Adrenal gland (tissue), 19 donors: ENCODE measurements around the gene CGN. TPM values are rescaled to one million over a fixed set of nuclear protein-coding genes. Genes with fewer than 3 reads are reported as not detected.

Experiments used
- DNase-seq, 7 donors: peaks; one replicate each; pipeline ENCODE4 v3.0.0-alpha.2; 2019 to 2020
- H3K27ac ChIP-seq, 5 donors: fragments of 200-600 bp; sonication (generic) in 4 of 5; 1 replicate in 3 of 5; 2 replicates in 2 of 5; pipeline versions ENCODE4 v1.5.1 to v1.8.0; 2016 to 2020; ENCODE audit warnings: mild to moderate bottlenecking in 1 of 5
- H3K27me3 ChIP-seq: fragments of 200-600 bp; 2 replicates; pipeline ENCODE4 v1.8.0; 2021
- H3K36me3 ChIP-seq, 2 donors: fragments of 200-600 bp; replicated peaks in 1 of 2; 1 replicate in 1 of 2; 2 replicates in 1 of 2; pipeline versions ENCODE4 v1.5.1 to v1.8.0; 2018 to 2022
- H3K4me1 ChIP-seq, 2 donors: fragments of 200-600 bp; replicated peaks in 1 of 2; 1 replicate in 1 of 2; 2 replicates in 1 of 2; pipeline versions ENCODE4 v1.5.1 to v1.8.0; 2018 to 2021
- H3K4me3 ChIP-seq, 4 donors: fragments of 200-600 bp; sonication (generic) in 3 of 4; one replicate each; pipeline ENCODE4 v1.5.1; 2016 to 2018
- H3K9me3 ChIP-seq, 3 donors: fragments of 200-600 bp; sonication (generic) in 1 of 3; replicated peaks in 1 of 3; 1 replicate in 2 of 3; 2 replicates in 1 of 3; pipeline versions ENCODE4 v1.5.1 to v1.8.0; 2016 to 2021
- CTCF ChIP-seq, 6 experiments: fragments of 450-650 bp in 4 of 6; fragments of 200-600 bp in 2 of 6; sonication (generic) in 1 of 6; IDR thresholded peaks; 1 replicate in 5 of 6; 2 replicates in 1 of 6; pipeline versions ENCODE4 v1.5.1 to v1.8.0; 2016 to 2021; ENCODE audit warnings: antibody characterized with exemption in 6 of 6, mild to moderate bottlenecking in 2 of 6, moderate library complexity in 1 of 6
- POLR2A ChIP-seq, 2 donors: fragments of 450-650 bp; IDR thresholded peaks; one replicate each; pipeline ENCODE4 v1.6.1; 2017; ENCODE audit warnings: antibody characterized with exemption in 2 of 2, mild to moderate bottlenecking in 2 of 2, moderate library complexity in 1 of 2
- WGBS, 4 donors: extraction: QIAGEN DNeasy Blood & Tissue Kit in 2 of 4; methylation state at CpG; one replicate each; pipeline versions ENCODE4 v1.1.5 to v1.1.7; 2013 to 2017; 5-methylcytosine and 5-hydroxymethylcytosine counted together
- intact Hi-C, 2 donors: fragments of 100-400 bp; cut with DNase I; formaldehyde crosslinking; loops; one replicate each; pipeline versions ENCODE4 v1.14.1 to v1.15.0; 2022 to 2023
- long read RNA-seq, 10 donors: library from polyadenylated mRNA in 3 of 10; unstranded in 2 of 10; stranded (forward) in 1 of 10; transcript quantifications; one replicate each; pipeline ENCODE4 v2.0.0 and lab custom pipeline, GENCODE V29; 2021 to 2026
- polyA plus RNA-seq, 3 donors: library from polyadenylated mRNA; stranded (reverse); fragments of 200-250 nt in 2 of 3; fragments of 350-450 nt in 1 of 3; fragmentation: Illumina TruSeq in 1 of 3; extraction: RNeasy Lipid Tissue Mini Kit (QIAGEN cat#74804) in 1 of 3; gene quantifications; one replicate each; pipeline ENCODE4 v1.2.3, GENCODE V29; 2013 to 2014
- total RNA-seq, 9 donors: library from RNA; depleted of rRNA in 4 of 9; stranded (reverse); fragments of >200 nt in 4 of 9; fragments of 120-200 nt in 1 of 9; fragmentation: NEBNext Ultra II Directional in 1 of 9; extraction: Animal tissue kit (Norgen Biotek cat#: 25700) in 1 of 9; gene quantifications; one replicate each; pipeline versions ENCODE4 v1.1.0 to v1.2.4, GENCODE V29; 2013 to 2023
- donor health status: healthy with polysubstance abuse.
- donor health status: Bipolar disorder and iron deficiency.
- donor health status: DM: yes; HTN: yes; CAD: no.
- donor health status: DM: no; HTN: no; CAD: no.
- donor health status: DM: no; HTN: no; CAD: no.
- donor health status: DM: yes; HTN: yes; CAD: no.

Gene CGN
- total RNA-seq = 1 to 10 TPM in 3 of 9 donors, under 1 TPM in 6; 0.06 to 5.8 (median 0.78) TPM
- 1 to 10 TPM in 1 of 3 donors, under 1 TPM in 2; 0.77 to 3.2 (median 0.86) TPM for polyA plus RNA-seq
- long read RNA-seq, donor 1, partial matches to known transcripts = 6 of 6 reads
- long read RNA-seq, donor 1, other reads (novel, unspliced or antisense) = 0 of 6 reads
- long read RNA-seq, donor 2 = 0 reads
- long read RNA-seq, donor 3 = 0 reads
- long read RNA-seq, donor 4 = 0 reads
- long read RNA-seq, donor 5, full-length matches to known transcripts = 1 of 1 reads
- long read RNA-seq, donor 5, partial matches to known transcripts = 0 of 1 reads
- long read RNA-seq, donor 5, other reads (novel, unspliced or antisense) = 0 of 1 reads
- long read RNA-seq, donor 6, partial matches to known transcripts = 1 of 1 reads
- long read RNA-seq, donor 6, other reads (novel, unspliced or antisense) = 0 of 1 reads
- long read RNA-seq, donor 7 = 0 reads
- long read RNA-seq, donor 8, full-length matches to known transcripts = 2 of 2 reads
- long read RNA-seq, donor 8, partial matches to known transcripts = 0 of 2 reads
- long read RNA-seq, donor 8, other reads (novel, unspliced or antisense) = 0 of 2 reads
- long read RNA-seq, donor 9 = 0 reads
- long read RNA-seq, donor 10 = 0 reads

- intact Hi-C loops = no loop called here
- WGBS, 4 donors = 0 to 1% (median 1%) methylated on average over 5 to 68 of the region's 68 CpGs
- H3K9me3 ChIP-seq = no peaks in the 10 kb centered on the region
- DNase-seq = peak; percentile 87 to 94 (median 90)
- no peaks in the 10 kb centered on the region for H3K27me3 ChIP-seq
- peaks cover 0 to 18% of the 10 kb centered on the region in 2 donors for H3K4me1 ChIP-seq
- peak within 1 kb of the TSS in 2 of 5 donors; percentile 19 to 71 for H3K27ac ChIP-seq
- no peak for TF ChIP-seq CTCF (IDR thresholded peaks at IDR 0.05)
- TF ChIP-seq POLR2A (IDR thresholded peaks at IDR 0.05) = peak in 1 of 2 donors; percentile 23
- peak within 1 kb of the TSS in 3 of 4 donors; percentile 33 to 71 (median 36) for H3K4me3 ChIP-seq
- H3K36me3 ChIP-seq = no peaks in the 10 kb centered on the region
Measured at GRCh38 chr1:151510957-151511635, at the start of gene CGN. TSS of gene CGN (plus strand) at chr1:151511387. CDS start at chr1:151518520, 7,133 bp downstream.

- TF ChIP-seq CTCF (IDR thresholded peaks at IDR 0.05) (no peak), POLR2A (IDR thresholded peaks at IDR 0.05) (no peak)
- peaks cover 9 to 14% of the 10 kb centered on the region in 2 donors for H3K4me1 ChIP-seq
- no peak for DNase-seq
- no peak overlapping the region for H3K4me3 ChIP-seq
- 65 to 76% (median 66%) methylated on average over 5 of the region's 5 CpGs for WGBS, 4 donors
- intact Hi-C loops = loop anchor here in 1 of 2 donors (10.0 kb wide), 1 partner anchor 273 kb away; no protein-coding TSS in a partner anchor
- H3K9me3 ChIP-seq = no peaks in the 10 kb centered on the region
- no peaks in the 10 kb centered on the region for H3K36me3 ChIP-seq
- H3K27me3 ChIP-seq = no peaks in the 10 kb centered on the region
- H3K27ac ChIP-seq = no peak overlapping the region
Measured at GRCh38 chr1:151461694-151462093, 49.5 kb upstream of the CGN start.

- no peak overlapping the region for H3K27ac ChIP-seq
- no peak for DNase-seq
- no peaks in the 10 kb centered on the region for H3K9me3 ChIP-seq
- intact Hi-C loops = loop anchor here in 1 of 2 donors (10.0 kb wide), 1 partner anchor 270 kb away; no protein-coding TSS in a partner anchor
- H3K4me3 ChIP-seq = no peak overlapping the region
- no peaks in the 10 kb centered on the region for H3K4me1 ChIP-seq
- no peak for TF ChIP-seq POLR2A (IDR thresholded peaks at IDR 0.05)
- TF ChIP-seq CTCF (IDR thresholded peaks at IDR 0.05) = no peak
- WGBS, 4 donors = 27 to 54% (median 43%) methylated on average over 1 of the region's 1 CpG
- no peaks in the 10 kb centered on the region for H3K27me3 ChIP-seq
- H3K36me3 ChIP-seq = no peaks in the 10 kb centered on the region
Measured at GRCh38 chr1:151465026-151465425, 46.2 kb upstream of the CGN start.
